Breast epithelium (tissue), 4 donors: ENCODE results near the gene MYO1C. TPM values are rescaled to one million over a fixed set of nuclear protein-coding genes. Genes with fewer than 3 reads are reported as not detected.
"Not testable (repeated sequence)": the region's sequence is repeated elsewhere in the genome, so short reads cannot be mapped to it uniquely, and the experiment has no call there.

Source experiments
- DNase-seq, 2 donors: peaks; one replicate each; pipeline ENCODE4 v3.0.0-alpha.2; 2019; ENCODE audit warnings: low spot score in 2 of 2
- H3K27ac ChIP-seq, 2 donors: fragments of 200-600 bp; sonication (generic) in 1 of 2; one replicate each; pipeline ENCODE4 v1.5.1; 2016 to 2019; ENCODE audit warnings: mild to moderate bottlenecking in 1 of 2
- H3K27me3 ChIP-seq, 2 donors: fragments of 200-600 bp; sonication (generic) in 1 of 2; one replicate each; pipeline versions ENCODE4 v1.5.1 to v1.6.0; 2017 to 2019; ENCODE audit warnings: control low read depth in 1 of 2, mild to moderate bottlenecking in 1 of 2
- H3K36me3 ChIP-seq: fragments of 200-600 bp; one replicate; pipeline ENCODE4 v1.5.1; 2019
- H3K4me1 ChIP-seq, 2 donors: fragments of 200-600 bp; sonication (generic); one replicate each; pipeline ENCODE4 v1.5.1; 2016 to 2019; ENCODE audit warnings: control low read depth in 1 of 2
- H3K4me3 ChIP-seq, 3 donors: fragments of 200-600 bp; sonication (generic); 1 replicate in 2 of 3; 2 replicates in 1 of 3; pipeline ENCODE4 v1.5.1; 2016 to 2019; ENCODE audit warnings: mild to moderate bottlenecking in 3 of 3, moderate library complexity in 2 of 3
- H3K9me3 ChIP-seq, 2 donors: fragments of 200-600 bp; sonication (generic) in 1 of 2; one replicate each; pipeline ENCODE4 v1.5.1; 2016 to 2019; ENCODE audit warnings: control low read depth in 1 of 2
- POLR2A ChIP-seq: fragments of 450-650 bp; IDR thresholded peaks from one replicate; pipeline ENCODE4 v1.6.1; 2016; ENCODE audit warnings: antibody characterized with exemption, mild to moderate bottlenecking, moderate library complexity
- POLR2AphosphoS5 ChIP-seq, 3 donors: sonication (generic); formaldehyde crosslinking; IDR thresholded peaks; one replicate each; pipeline ENCODE4 v1.6.1; 2017; ENCODE audit warnings: antibody characterized with exemption in 3 of 3
- intact Hi-C: fragments of 100-400 bp; cut with DNase I; formaldehyde crosslinking; loops from one replicate; pipeline ENCODE4 v1.15.1; 2023; ENCODE audit warnings: low total_unique reads
- total RNA-seq, 3 donors: library from RNA; depleted of rRNA; stranded (reverse); fragments of >200 nt; gene quantifications; one replicate each; pipeline ENCODE4 v1.1.0, GENCODE V29; 2016
- TF ChIP-seq, protein P1 (sequence below), 3 donors: fragments of 450-650 bp; IDR thresholded peaks; one replicate each; pipeline ENCODE4 v1.5.1; 2016 to 2017; ENCODE audit warnings: antibody characterized with exemption in 3 of 3, mild to moderate bottlenecking in 3 of 3, moderate library complexity in 3 of 3

Gene MYO1C
- total RNA-seq, 3 donors from 2014 or later = 99.5 to 235 (median 137) TPM

DNA sequence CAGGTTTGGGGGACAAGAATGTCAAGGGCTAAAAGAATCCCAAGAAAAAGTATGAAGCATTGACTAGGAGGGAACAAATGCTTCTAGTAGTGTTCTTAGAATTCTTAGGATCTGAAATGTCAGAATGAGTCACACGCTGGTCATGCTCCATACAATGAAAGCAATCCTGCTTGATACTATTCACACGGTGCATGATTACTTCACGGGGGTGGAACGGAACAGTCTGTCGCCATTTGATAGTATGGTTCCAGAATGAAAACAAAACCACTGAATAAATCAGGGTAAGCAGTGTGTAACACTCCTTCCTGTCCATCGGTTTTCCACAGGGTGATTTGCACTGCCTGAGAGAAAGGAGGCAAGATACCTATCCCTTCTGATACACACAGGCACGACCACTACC lies 69.6 kb downstream of the MYO1C start:
- DNase-seq = no peak
- Histone ChIP-seq H3K4me3 (no peak overlapping the region), H3K27me3 (no peaks in the 10 kb centered on the region), H3K36me3 (no peaks in the 10 kb centered on the region), H3K9me3 (no peaks in the 10 kb centered on the region), H3K4me1 (no peaks in the 10 kb centered on the region), H3K27ac (no peak overlapping the region)
- TF ChIP-seq POLR2A (no peak), POLR2AphosphoS5 (IDR thresholded peaks at IDR 0.05) (no peak)
- TF ChIP-seq, protein P1, sequence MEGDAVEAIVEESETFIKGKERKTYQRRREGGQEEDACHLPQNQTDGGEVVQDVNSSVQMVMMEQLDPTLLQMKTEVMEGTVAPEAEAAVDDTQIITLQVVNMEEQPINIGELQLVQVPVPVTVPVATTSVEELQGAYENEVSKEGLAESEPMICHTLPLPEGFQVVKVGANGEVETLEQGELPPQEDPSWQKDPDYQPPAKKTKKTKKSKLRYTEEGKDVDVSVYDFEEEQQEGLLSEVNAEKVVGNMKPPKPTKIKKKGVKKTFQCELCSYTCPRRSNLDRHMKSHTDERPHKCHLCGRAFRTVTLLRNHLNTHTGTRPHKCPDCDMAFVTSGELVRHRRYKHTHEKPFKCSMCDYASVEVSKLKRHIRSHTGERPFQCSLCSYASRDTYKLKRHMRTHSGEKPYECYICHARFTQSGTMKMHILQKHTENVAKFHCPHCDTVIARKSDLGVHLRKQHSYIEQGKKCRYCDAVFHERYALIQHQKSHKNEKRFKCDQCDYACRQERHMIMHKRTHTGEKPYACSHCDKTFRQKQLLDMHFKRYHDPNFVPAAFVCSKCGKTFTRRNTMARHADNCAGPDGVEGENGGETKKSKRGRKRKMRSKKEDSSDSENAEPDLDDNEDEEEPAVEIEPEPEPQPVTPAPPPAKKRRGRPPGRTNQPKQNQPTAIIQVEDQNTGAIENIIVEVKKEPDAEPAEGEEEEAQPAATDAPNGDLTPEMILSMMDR (IDR thresholded peaks at IDR 0.05) = no peak
- intact Hi-C loops = loop anchor here (10.0 kb wide), 1 partner anchor 838 kb away; no protein-coding TSS in a partner anchor

DNA sequence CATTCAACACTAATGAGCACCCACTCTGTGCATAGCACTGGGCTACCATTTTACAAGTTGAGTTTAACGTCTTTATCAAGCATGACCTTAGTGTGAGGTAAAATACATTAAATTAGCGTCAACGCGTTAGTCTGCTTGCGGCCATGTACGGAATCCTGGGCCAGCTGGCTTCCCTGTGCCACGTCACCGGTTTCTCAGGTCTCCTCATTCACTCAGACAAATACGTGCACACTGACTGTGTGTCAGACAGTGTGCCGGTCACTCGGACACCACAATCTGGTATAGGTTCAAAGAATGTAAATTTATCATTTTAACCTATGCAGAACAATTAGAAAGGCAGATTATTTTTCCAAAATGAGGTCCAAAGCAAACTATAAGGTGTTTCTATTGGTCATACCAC lies 71.0 kb downstream of the MYO1C start:
- Histone ChIP-seq H3K4me1 (no peaks in the 10 kb centered on the region), H3K4me3 (no peak overlapping the region), H3K36me3 (no peaks in the 10 kb centered on the region), H3K27ac (no peak overlapping the region), H3K9me3 (no peaks in the 10 kb centered on the region), H3K27me3 (no peaks in the 10 kb centered on the region)
- no peak for DNase-seq
- no peak for TF ChIP-seq POLR2A
- TF ChIP-seq, protein P1 (IDR thresholded peaks at IDR 0.05) = no peak
- no peak for TF ChIP-seq POLR2AphosphoS5 (IDR thresholded peaks at IDR 0.05)
- intact Hi-C loops = loop anchor here (10.0 kb wide), 1 partner anchor 837 kb away; no protein-coding TSS in a partner anchor

DNA sequence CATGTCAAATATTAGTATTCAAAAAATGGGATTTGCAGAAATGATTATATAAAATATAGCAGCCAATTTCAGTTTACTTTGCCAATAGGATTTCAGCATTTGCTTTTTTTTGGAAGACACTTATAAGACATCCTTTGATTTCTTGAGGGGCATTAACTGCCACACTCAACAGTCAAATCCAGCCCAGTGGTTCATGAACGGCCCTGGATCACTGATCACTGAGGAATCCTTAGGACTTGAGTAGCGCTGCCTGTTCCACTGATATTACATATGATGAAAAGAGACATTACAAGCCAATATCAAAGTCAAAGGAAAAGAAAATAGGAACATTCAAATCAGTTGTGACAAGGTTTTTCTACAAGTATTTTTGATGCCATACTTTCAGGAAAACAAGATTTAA lies 71.5 kb downstream of the MYO1C start:
- Histone ChIP-seq H3K36me3 (no peaks in the 10 kb centered on the region), H3K9me3 (no peaks in the 10 kb centered on the region), H3K4me3 (no peak overlapping the region), H3K27me3 (no peaks in the 10 kb centered on the region), H3K4me1 (no peaks in the 10 kb centered on the region), H3K27ac (no peak overlapping the region)
- DNase-seq = no peak
- TF ChIP-seq POLR2AphosphoS5 (IDR thresholded peaks at IDR 0.05) (no peak), POLR2A (no peak)
- TF ChIP-seq, protein P1 (IDR thresholded peaks at IDR 0.05) = no peak
- intact Hi-C loops = loop anchor here (10.0 kb wide), 1 partner anchor 836 kb away; no protein-coding TSS in a partner anchor

DNA sequence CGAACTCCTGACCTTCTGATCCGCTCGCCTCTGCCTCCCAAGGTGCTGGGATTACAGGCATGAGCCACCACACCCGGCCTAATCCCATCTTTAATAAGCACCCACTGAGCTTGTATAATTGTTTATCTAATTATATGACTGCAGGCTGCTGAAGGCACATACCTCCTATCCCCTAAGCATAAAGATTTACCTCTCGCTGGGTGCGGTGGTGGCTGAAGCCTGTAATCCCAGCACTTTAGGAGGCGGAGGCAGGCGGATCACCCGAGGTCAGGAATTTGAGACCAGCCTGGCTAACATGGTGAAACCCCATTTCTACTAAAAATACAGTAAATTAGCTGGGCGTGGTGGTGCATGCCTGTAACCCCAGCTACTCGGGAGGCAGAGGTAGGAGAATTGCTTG lies 72.3 kb downstream of the MYO1C start:
- Histone ChIP-seq H3K36me3 (no peaks in the 10 kb centered on the region), H3K4me1 (no peaks in the 10 kb centered on the region), H3K27ac (no peak overlapping the region), H3K9me3 (no peaks in the 10 kb centered on the region), H3K27me3 (no peaks in the 10 kb centered on the region), H3K4me3 (no peak overlapping the region)
- intact Hi-C loops = loop anchor here (10.0 kb wide), 1 partner anchor 835 kb away; no protein-coding TSS in a partner anchor
- DNase-seq = no peak
- TF ChIP-seq POLR2AphosphoS5 (IDR thresholded peaks at IDR 0.05) (no peak), POLR2A (no peak)
- TF ChIP-seq, protein P1 (IDR thresholded peaks at IDR 0.05) = no peak

DNA sequence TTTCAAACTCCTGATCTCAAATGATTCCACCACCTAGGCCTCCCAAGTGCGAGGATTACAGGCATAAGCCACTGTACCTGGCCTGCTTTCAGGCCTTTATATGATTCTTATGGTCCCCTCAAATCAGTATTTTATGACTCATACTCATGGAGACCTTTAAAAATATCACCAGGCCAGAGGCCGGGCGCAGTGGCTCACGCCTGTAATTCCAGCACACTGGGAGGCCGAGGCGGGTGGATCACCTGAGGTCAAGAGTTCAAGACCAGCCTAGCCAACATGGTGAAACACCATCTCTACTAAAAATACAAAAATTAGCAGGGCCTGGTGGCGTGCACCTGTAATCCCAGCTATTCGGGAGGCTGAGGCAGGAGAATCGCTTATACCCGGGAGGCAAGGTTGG lies 74.0 kb downstream of the MYO1C start:
- H3K4me3 ChIP-seq, H3K4me1 ChIP-seq, H3K9me3 ChIP-seq, H3K36me3 ChIP-seq, DNase-seq, H3K27me3 ChIP-seq, intact Hi-C loops, H3K27ac ChIP-seq: not testable (repeated sequence)

DNA sequence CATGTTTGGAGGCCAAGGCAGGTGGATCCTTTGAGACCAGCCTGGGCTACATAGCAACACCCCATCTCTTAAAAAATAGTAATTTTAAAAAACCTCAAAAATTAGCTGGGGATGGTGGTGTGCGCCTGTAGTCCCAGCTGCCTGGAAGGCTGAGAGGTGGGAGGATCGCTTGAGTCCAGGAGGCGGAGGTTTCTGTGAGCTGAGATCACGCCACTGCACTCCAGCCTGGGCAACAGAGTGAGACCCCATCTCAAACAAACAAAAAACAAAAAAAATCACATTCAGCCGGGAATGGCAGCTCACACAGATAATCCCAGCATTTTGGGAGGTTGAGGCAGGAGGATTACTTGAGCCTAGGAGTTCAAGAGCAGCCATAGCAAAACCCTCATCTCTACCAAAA lies 76.1 kb downstream of the MYO1C start:
- intact Hi-C loops = no loop called here
- H3K4me3 ChIP-seq = no peak overlapping the region
- H3K27me3 ChIP-seq = no peaks in the 10 kb centered on the region
- no peak for DNase-seq
- no peak overlapping the region for H3K27ac ChIP-seq
- H3K36me3 ChIP-seq = no peaks in the 10 kb centered on the region
- no peaks in the 10 kb centered on the region for H3K9me3 ChIP-seq
- no peaks in the 10 kb centered on the region for H3K4me1 ChIP-seq
- TF ChIP-seq POLR2AphosphoS5 (IDR thresholded peaks at IDR 0.05) = no peak
- TF ChIP-seq, protein P1 (IDR thresholded peaks at IDR 0.05) = no peak
- TF ChIP-seq POLR2A = no peak
